Progenitor cell of endocrine pancreas (in vitro differentiated cells): Measurements from ENCODE around the gene GSTK1. TPM values are rescaled to one million over a fixed set of nuclear protein-coding genes. Genes with fewer than 3 reads are reported as not detected.

Source experiments
- DNase-seq: peaks from one replicate; pipeline ENCODE4 v3.0.0; 2021; ENCODE audit warnings: low spot score; ENCODE audit not compliant: unreplicated experiment
- H3K27ac Mint-ChIP-seq: 2 replicates; pipeline ENCODE4 v1.8.0; 2021; ENCODE audit warnings: mild to moderate bottlenecking, moderate library complexity, mixed read lengths
- H3K27me3 Mint-ChIP-seq: 2 replicates; pipeline ENCODE4 v1.8.0; 2021; ENCODE audit warnings: mixed read lengths
- H3K36me3 Mint-ChIP-seq: 2 replicates; pipeline ENCODE4 v1.8.0; 2022; ENCODE audit warnings: mixed read lengths; ENCODE audit not compliant: insufficient read depth
- H3K4me1 Mint-ChIP-seq: 2 replicates; pipeline ENCODE4 v1.8.0; 2021; ENCODE audit warnings: low read depth, mixed read lengths
- H3K4me3 Mint-ChIP-seq: 2 replicates; pipeline ENCODE4 v1.8.0; 2021; ENCODE audit warnings: low read depth, mild to moderate bottlenecking, moderate library complexity, mixed read lengths
- H3K9me3 Mint-ChIP-seq: 2 replicates; pipeline ENCODE4 v1.8.0; 2021; ENCODE audit warnings: low read depth, mixed read lengths
- CTCF ChIP-seq: fragments of 200-600 bp; sonication (generic); IDR thresholded peaks from one replicate; pipeline ENCODE4 v1.5.0; 2021; ENCODE audit warnings: antibody characterized with exemption, mild to moderate bottlenecking; ENCODE audit not compliant: unreplicated experiment
- total RNA-seq: library from RNA; stranded (reverse); gene quantifications from 2 replicates; pipeline ENCODE4 v1.2.1, GENCODE V29; 2021

The GSTK1 gene
- total RNA-seq, 1 donor from 2014 or later: 110 TPM

GRCh38 chr7:143285470-143285778, 22.2 kb downstream of the GSTK1 start:
- peak overlapping the region; percentile 63 for H3K4me3 Mint-ChIP-seq
- no peaks in the 10 kb centered on the region for H3K27me3 Mint-ChIP-seq
- peaks cover 8% of the 10 kb centered on the region for H3K9me3 Mint-ChIP-seq
- TF ChIP-seq CTCF: no peak
- H3K27ac Mint-ChIP-seq: peak overlapping the region; percentile 73
- peaks cover 29% of the 10 kb centered on the region for H3K4me1 Mint-ChIP-seq
- H3K36me3 Mint-ChIP-seq: peaks cover 9% of the 10 kb centered on the region
- DNase-seq: no peak

GRCh38 chr7:143285806-143286521, 22.7 kb downstream of the GSTK1 start:
- Mint-ChIP-seq H3K4me1 (peaks cover 29% of the 10 kb centered on the region), H3K27me3 (no peaks in the 10 kb centered on the region), H3K36me3 (peaks cover 9% of the 10 kb centered on the region), H3K27ac (peak overlapping the region; percentile 73), H3K4me3 (no peak overlapping the region), H3K9me3 (peaks cover 8% of the 10 kb centered on the region)
- no peak for DNase-seq
- no peak for TF ChIP-seq CTCF

GRCh38 chr7:143286522-143286890, 23.3 kb downstream of the GSTK1 start:
- no peak for TF ChIP-seq CTCF
- Mint-ChIP-seq H3K27me3 (no peaks in the 10 kb centered on the region), H3K27ac (no peak overlapping the region), H3K9me3 (peaks cover 8% of the 10 kb centered on the region), H3K4me3 (no peak overlapping the region), H3K4me1 (peaks cover 33% of the 10 kb centered on the region), H3K36me3 (peaks cover 12% of the 10 kb centered on the region)
- DNase-seq: no peak

- no peak for DNase-seq
- Mint-ChIP-seq H3K4me3 (peak overlapping the region; percentile 94), H3K27me3 (no peaks in the 10 kb centered on the region), H3K9me3 (peaks cover 8% of the 10 kb centered on the region), H3K36me3 (peaks cover 16% of the 10 kb centered on the region), H3K27ac (peak overlapping the region; percentile 96), H3K4me1 (peaks cover 32% of the 10 kb centered on the region)
- TF ChIP-seq CTCF: no peak
Measured at GRCh38 chr7:143287339-143287934, 24.2 kb downstream of the GSTK1 start.

GRCh38 chr7:143287935-143288826, 24.9 kb downstream of the GSTK1 start, which contains the start of gene CASP2:
Gene CASP2, plus strand, starts transcription at chr7:143288351. Its CDS starts 105 bp downstream, at chr7:143288456.
- H3K36me3 Mint-ChIP-seq: peaks cover 16% of the 10 kb centered on the region
- DNase-seq: peak; percentile 98
- TF ChIP-seq CTCF: peak; percentile 47
- H3K27ac Mint-ChIP-seq: peak within 1 kb of the TSS; percentile 96
- no peaks in the 10 kb centered on the region for H3K27me3 Mint-ChIP-seq
- peaks cover 32% of the 10 kb centered on the region for H3K4me1 Mint-ChIP-seq
- peak within 1 kb of the TSS; percentile 94 for H3K4me3 Mint-ChIP-seq
- peaks cover 8% of the 10 kb centered on the region for H3K9me3 Mint-ChIP-seq
